Karpas-422 (cell line): ENCODE results near the gene GALM. TPM values are rescaled to one million over a fixed set of nuclear protein-coding genes. Genes with fewer than 3 reads are reported as not detected.
A peak's percentile ranks its signal among the peaks of the same experiment; 100 is the strongest.
"Not testable (repeated sequence)": the region's sequence is repeated elsewhere in the genome, so short reads cannot be mapped to it uniquely, and the experiment has no call there.

ENCODE experiments used
- DNase-seq: peaks from one replicate; pipeline ENCODE4 v3.0.0-alpha.2; 2015
- H2AFZ ChIP-seq: fragments of 200-600 bp; sonication (generic); 2 replicates; pipeline ENCODE4 v1.6.1; 2014; ENCODE audit warnings: antibody characterized with exemption, low read length, mixed read lengths
- H3K27ac ChIP-seq: fragments of 200-600 bp; sonication (generic); 2 replicates; pipeline ENCODE4 v1.5.1; 2014; ENCODE audit warnings: mild to moderate bottlenecking, low read length, moderate library complexity
- H3K27me3 ChIP-seq: fragments of 200-600 bp; sonication (generic); 2 replicates; pipeline ENCODE4 v1.6.1; 2014; ENCODE audit warnings: low read length, mixed read lengths
- H3K36me3 ChIP-seq: fragments of 200-600 bp; sonication (generic); 2 replicates; pipeline ENCODE4 v1.6.1; 2014; ENCODE audit warnings: low read length, mixed read lengths; ENCODE audit not compliant: insufficient read depth
- H3K4me1 ChIP-seq: fragments of 200-600 bp; sonication (generic); 2 replicates; pipeline ENCODE4 v1.6.1; 2014; ENCODE audit warnings: mild to moderate bottlenecking, low read length, mixed read lengths
- H3K4me2 ChIP-seq: fragments of 200-600 bp; sonication (generic); 2 replicates; pipeline ENCODE4 v1.6.1; 2014; ENCODE audit warnings: low read length, low read depth, mild to moderate bottlenecking; ENCODE audit not compliant: poor library complexity, severe bottlenecking
- H3K4me3 ChIP-seq: fragments of 200-600 bp; sonication (generic); 2 replicates; pipeline ENCODE4 v1.5.1; 2014; ENCODE audit warnings: mild to moderate bottlenecking, antibody characterized with exemption, low read length, mixed read lengths
- H3K79me2 ChIP-seq: fragments of 200-600 bp; sonication (generic); 2 replicates; pipeline ENCODE4 v1.6.1; 2014; ENCODE audit warnings: mild to moderate bottlenecking, low read length, mixed read lengths
- H3K9ac ChIP-seq: fragments of 200-600 bp; sonication (generic); 2 replicates; pipeline ENCODE4 v1.6.0; 2014; ENCODE audit warnings: low read length
- H3K9me2 ChIP-seq: fragments of 200-600 bp; sonication (generic), shearing (Covaris generic); replicated peaks from 2 replicates; pipeline ENCODE4 v1.6.0; 2014; ENCODE audit warnings: mild to moderate bottlenecking, low read length, moderate library complexity; ENCODE audit not compliant: insufficient read depth
- H3K9me3 ChIP-seq: fragments of 300-700, 200-600 bp; sonication (generic); 2 replicates; pipeline ENCODE4 v1.6.1; 2014; ENCODE audit warnings: low read length, mixed read lengths
- H4K20me1 ChIP-seq: fragments of 200-600 bp; sonication (generic); 2 replicates; pipeline ENCODE4 v1.6.1; 2014; ENCODE audit warnings: mild to moderate bottlenecking, antibody characterized with exemption, low read length, low read depth; ENCODE audit not compliant: insufficient read depth
- total RNA-seq: library from RNA; depleted of rRNA; stranded (reverse); fragments of >200 nt; shearing (Covaris generic); gene quantifications from 2 replicates; pipeline ENCODE4 v1.2.3, GENCODE V29; 2014; ENCODE audit warnings: low replicate concordance

The GALM gene
- total RNA-seq, 1 experiment from 2014 or later = 11.9 TPM

DNA sequence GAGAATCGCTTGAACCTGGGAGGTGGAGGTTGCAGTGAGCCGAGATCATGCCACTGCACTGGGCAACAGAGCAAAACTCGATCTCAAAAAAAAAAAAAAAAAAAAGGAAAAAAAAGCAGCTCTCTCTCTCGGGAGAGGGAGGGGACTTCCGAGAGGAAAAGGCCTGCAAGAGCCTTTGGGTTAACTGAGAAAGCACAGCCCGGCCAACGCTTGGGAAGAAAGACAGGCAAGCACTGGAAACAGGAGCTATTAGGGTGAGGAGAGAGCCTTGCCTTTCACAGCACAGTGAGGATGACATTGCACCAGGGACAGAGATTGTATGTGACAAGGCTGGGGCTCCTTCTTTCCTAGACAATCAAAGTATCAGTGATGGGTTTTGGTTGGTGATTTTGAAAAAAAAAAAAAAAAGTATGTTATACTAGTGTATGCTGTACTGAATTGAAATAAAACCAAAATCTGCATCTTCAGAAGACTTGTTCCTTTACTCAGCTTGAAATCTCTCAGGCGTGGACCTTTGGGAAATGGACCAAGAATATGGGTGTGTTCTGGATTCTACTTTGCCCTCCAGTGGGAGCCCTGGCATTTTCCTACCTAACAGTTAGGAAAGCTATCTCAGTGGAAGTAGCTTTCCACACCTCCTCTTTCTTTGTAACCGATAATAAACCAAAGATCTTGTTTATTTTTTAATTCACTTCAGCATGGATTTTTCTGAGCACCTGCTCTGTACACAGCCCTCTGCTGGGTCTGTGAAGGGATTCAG lies 68.6 kb downstream of the GALM start:
- Histone ChIP-seq H2AFZ (no peak overlapping the region), H3K9ac (no peak overlapping the region), H3K4me3 (no peak overlapping the region), H3K4me2 (no peak overlapping the region), H3K36me3 (peaks cover 4% of the 10 kb centered on the region; the same call in 1 of the 2 replicates), H3K9me3 (no peaks in the 10 kb centered on the region), H4K20me1 (no peaks in the 10 kb centered on the region; the same call in 1 of the 2 replicates), H3K4me1 (no peaks in the 10 kb centered on the region), H3K27ac (no peak overlapping the region), H3K79me2 (no peaks in the 10 kb centered on the region), H3K27me3 (no peaks in the 10 kb centered on the region), H3K9me2 (no peaks in the 10 kb centered on the region)
- DNase-seq = no peak

DNA sequence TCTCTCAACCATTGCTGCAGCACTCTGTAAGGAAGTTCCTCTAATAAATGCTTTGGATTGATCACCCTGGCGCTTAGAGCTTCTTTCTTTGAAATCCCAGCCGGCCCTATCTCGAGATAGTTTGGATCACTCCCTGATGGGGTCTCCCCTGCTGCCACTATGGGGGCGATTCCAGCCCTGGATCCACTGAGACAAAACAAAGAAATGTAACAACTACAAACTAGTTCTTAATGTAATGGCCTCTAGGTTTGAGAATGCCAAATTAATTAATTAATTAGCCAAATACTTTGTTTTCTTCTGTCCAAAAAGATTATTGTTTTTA lies 70.0 kb downstream of the GALM start:
- peaks cover 6% of the 10 kb centered on the region; the same call in 1 of the 2 replicates for H3K36me3 ChIP-seq
- H2AFZ ChIP-seq = no peak overlapping the region
- H3K9ac ChIP-seq = no peak overlapping the region
- H3K27ac ChIP-seq = no peak overlapping the region
- no peaks in the 10 kb centered on the region for H3K27me3 ChIP-seq
- no peaks in the 10 kb centered on the region for H3K9me2 ChIP-seq
- H3K4me3 ChIP-seq = no peak overlapping the region
- H3K9me3 ChIP-seq = no peaks in the 10 kb centered on the region
- H3K4me1 ChIP-seq = no peaks in the 10 kb centered on the region
- DNase-seq = no peak
- no peak overlapping the region for H3K4me2 ChIP-seq
- no peaks in the 10 kb centered on the region for H3K79me2 ChIP-seq
- H4K20me1 ChIP-seq = no peaks in the 10 kb centered on the region; the same call in 1 of the 2 replicates

DNA sequence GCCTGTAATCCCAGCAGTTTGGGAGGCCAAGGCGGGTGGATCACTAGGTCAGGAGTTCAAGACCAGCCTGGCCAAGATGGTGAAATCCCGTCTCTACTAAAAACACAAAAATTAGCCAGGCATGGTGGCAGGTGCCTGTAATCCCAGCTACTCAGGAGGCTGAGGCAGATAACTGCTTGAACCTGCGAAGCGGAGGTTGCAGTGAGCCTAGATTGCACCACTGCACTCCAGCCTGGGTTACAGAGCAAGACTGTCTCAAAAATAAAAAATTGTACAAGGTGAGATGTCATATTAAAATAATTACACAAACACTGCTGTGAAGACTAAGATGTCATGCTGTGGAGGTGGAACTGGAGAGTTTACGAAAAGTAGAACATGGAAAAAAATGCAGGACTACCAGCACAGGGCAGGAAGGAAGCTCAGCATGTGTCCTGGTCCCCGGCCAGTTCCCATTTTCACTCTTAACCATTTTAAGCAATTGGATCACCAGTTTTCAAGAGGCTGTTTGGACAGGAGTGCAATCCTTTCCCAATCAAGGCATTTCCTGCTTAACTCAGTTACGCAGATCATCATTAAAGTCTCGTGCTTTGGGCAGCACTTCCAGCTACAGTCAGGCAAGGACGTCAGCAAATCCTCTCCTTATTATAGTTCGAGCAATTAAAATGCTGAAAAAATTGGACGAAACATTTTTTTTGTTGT lies 71.2 kb downstream of the GALM start:
- DNase-seq, H2AFZ ChIP-seq, H3K27ac ChIP-seq, H3K9me3 ChIP-seq, H3K9me2 ChIP-seq, H3K9ac ChIP-seq, H4K20me1 ChIP-seq, H3K4me3 ChIP-seq, H3K27me3 ChIP-seq, H3K4me1 ChIP-seq, H3K79me2 ChIP-seq, H3K36me3 ChIP-seq, H3K4me2 ChIP-seq: not testable (repeated sequence)

DNA sequence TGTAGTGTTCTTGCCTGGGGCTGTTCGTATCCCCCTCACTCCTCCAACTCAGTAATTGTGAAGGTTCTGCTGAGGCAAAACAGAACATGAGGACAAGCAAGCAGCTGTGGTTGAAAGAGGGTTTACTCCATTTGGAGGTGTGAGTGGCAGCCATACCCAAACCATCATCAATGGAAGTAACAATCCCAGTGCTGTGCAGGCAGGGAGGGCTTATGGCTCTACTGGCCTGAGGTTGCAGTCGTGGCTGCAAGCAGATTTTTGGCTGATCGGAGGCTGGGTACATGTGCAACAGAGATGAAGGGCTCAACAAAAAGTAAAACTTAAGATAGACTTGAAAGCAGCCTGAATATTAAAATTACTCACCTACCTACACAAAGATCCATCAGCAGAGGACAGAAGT lies 72.0 kb downstream of the GALM start:
- H3K9me2 ChIP-seq = no peaks in the 10 kb centered on the region
- H3K9me3 ChIP-seq = no peaks in the 10 kb centered on the region
- H3K4me2 ChIP-seq = no peak overlapping the region
- no peak overlapping the region for H3K9ac ChIP-seq
- no peak overlapping the region for H3K4me3 ChIP-seq
- H3K79me2 ChIP-seq = no peaks in the 10 kb centered on the region
- no peak overlapping the region for H2AFZ ChIP-seq
- no peaks in the 10 kb centered on the region for H3K4me1 ChIP-seq
- H3K27ac ChIP-seq = no peak overlapping the region
- no peak for DNase-seq
- no peaks in the 10 kb centered on the region for H3K27me3 ChIP-seq
- H3K36me3 ChIP-seq = peaks cover 6% of the 10 kb centered on the region; the same call in 1 of the 2 replicates
- no peaks in the 10 kb centered on the region; the same call in 1 of the 2 replicates for H4K20me1 ChIP-seq

DNA sequence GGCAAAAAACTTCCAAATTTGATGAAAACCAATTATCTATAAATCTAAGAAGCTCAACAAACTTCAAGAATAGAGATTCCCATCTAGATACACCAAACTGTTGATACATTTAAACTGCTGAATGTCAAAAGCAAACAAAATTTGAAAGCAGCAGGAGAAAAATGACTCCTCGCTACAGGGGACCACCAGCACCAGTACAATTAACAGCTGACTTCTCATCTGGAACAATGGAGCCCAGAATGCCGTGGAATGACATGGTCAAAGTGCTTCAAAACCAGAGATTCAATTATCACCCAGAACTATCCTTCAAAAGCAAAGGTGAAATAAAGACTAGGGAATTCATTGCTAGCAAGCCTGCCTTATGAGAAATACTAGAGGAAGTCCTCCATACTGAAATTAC lies 73.6 kb downstream of the GALM start:
- Histone ChIP-seq H4K20me1 (no peaks in the 10 kb centered on the region; the same call in none of the 2 replicates), H3K27me3 (no peaks in the 10 kb centered on the region), H3K9me3 (no peaks in the 10 kb centered on the region), H3K9me2 (no peaks in the 10 kb centered on the region), H3K27ac (no peak overlapping the region), H3K4me2 (no peak overlapping the region), H3K79me2 (no peaks in the 10 kb centered on the region; the same call in 1 of the 2 replicates), H2AFZ (no peak overlapping the region), H3K4me1 (peaks cover 13% of the 10 kb centered on the region), H3K9ac (no peak overlapping the region), H3K36me3 (peaks cover 19% of the 10 kb centered on the region; the same call in 1 of the 2 replicates), H3K4me3 (no peak overlapping the region)
- DNase-seq = no peak

DNA sequence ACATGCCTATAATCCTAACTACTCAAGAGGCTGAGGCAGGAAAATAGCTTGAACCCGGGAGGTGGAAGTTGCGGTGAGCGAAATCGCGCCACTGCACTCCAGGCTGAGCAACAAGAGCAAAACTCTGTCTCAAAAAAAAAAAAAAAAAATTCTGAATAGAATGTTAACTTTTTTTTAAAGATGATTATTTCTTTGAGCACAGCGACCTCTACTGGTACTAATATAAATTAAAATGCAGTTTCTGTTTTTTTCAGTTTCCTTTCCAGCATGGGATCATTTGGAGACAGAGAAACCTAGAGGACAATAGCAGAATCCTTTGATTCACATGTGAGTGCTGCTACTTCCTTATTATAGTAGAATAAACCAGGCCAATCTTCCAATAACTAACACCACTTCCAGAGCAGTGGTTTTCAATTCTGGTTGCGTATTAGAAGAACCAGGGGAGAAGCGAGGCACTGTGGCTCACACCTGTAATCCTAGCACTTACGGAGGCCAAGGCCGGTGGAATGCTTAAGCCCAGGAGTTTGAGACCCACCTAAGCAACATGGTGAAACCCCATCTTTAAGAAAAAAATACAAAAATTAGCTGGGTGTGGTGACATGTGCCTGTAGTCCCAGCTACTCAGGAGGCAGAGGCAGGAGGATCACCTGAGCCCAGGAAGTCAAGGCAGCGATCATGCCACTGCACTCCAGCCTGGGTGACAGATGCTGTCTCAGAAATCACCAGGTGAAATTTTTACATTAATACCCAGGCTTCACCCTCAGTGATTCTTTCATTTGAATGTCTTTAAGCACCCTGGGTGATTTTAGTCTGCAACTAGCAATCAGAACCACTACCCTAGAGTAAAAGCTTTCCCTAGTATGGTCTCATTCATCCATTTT lies 75.2 kb downstream of the GALM start:
- no peak overlapping the region for H3K27ac ChIP-seq
- peak; percentile 89 for DNase-seq
- H3K4me3 ChIP-seq = no peak overlapping the region
- peaks cover 35% of the 10 kb centered on the region for H3K36me3 ChIP-seq
- peaks cover 25% of the 10 kb centered on the region for H3K4me1 ChIP-seq
- no peak overlapping the region for H2AFZ ChIP-seq
- H3K9me3 ChIP-seq = no peaks in the 10 kb centered on the region
- no peaks in the 10 kb centered on the region for H3K27me3 ChIP-seq
- no peaks in the 10 kb centered on the region for H3K9me2 ChIP-seq
- H3K4me2 ChIP-seq = no peak overlapping the region
- H4K20me1 ChIP-seq = peaks cover 13% of the 10 kb centered on the region
- H3K9ac ChIP-seq = no peak overlapping the region
- peaks cover 7% of the 10 kb centered on the region for H3K79me2 ChIP-seq

DNA sequence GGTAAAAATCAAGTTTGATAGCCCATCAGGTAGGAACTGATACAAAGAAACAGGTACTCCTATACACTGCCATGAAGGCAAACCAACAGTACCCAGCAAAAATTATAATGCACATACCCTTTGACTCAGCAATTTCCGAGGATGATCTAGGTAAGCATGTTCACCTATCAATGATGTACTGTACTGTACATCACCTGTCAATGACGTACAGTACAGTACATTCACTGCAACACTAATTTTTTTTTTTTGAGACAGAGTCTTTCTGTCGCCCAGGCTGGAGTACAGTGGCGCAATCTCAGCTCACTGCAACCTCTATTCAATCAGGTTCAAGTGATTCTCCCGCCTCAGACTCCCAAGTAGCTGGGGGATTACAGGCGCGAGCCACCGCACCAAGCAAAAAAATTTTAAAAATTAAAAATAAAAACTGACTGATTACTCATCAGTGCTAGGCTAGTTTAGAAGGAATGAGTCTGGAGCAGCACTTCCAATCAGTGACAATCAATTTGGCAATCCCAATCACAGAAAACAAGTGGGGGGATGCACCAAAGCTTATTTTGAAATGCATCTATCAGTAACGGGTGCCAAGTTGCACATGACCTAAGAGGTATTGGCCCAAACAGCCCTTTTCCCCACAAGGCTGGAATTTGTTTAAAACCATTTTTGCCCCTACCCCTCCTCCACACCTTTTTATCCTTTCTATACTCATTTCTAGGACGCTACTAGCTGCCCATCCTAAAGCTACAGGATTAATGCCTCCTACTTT lies 77.1 kb downstream of the GALM start:
- peaks cover 31% of the 10 kb centered on the region for H4K20me1 ChIP-seq
- peaks cover 23% of the 10 kb centered on the region for H3K79me2 ChIP-seq
- H3K4me1 ChIP-seq = peaks cover 42% of the 10 kb centered on the region

More for the DNA sequence above, 77.1 kb downstream of the GALM start:
- Histone ChIP-seq H3K9ac (no peak overlapping the region), H3K4me3 (no peak overlapping the region), H3K36me3 (peaks cover 54% of the 10 kb centered on the region), H3K27me3 (no peaks in the 10 kb centered on the region), H3K9me2 (no peaks in the 10 kb centered on the region), H3K9me3 (no peaks in the 10 kb centered on the region), H3K4me2 (no peak overlapping the region), H2AFZ (no peak overlapping the region), H3K27ac (0 out of 2 replicates have a peak overlapping the region, but pooled peaks have one; percentile 20)
- DNase-seq = no peak
